GM10847 (cell line): Measurements from ENCODE around the gene RANGRF.

Source experiments
- POLR2A ChIP-seq: IDR thresholded peaks from 2 replicates; pipeline ENCODE4 v1.6.1; 2011; ENCODE audit not compliant: insufficient read length; ENCODE audit errors: extremely low read depth

Gene RANGRF

GRCh38 chr17:8288336-8289102 is at the start of gene RANGRF:
RANGRF (plus strand) TSS chr17:8288670; CDS start chr17:8288789, 119 bp downstream.
- TF ChIP-seq POLR2A, result peak; percentile 74

GRCh38 chr17:8243827-8244226 is 44.6 kb upstream of the RANGRF start:
- no peak for TF ChIP-seq POLR2A

GRCh38 chr17:8244768-8245167 is 43.7 kb upstream of the RANGRF start:
- TF ChIP-seq POLR2A, result no peak

GRCh38 chr17:8248751-8249607 is 39.5 kb upstream of the RANGRF start, which contains the start of gene PFAS:
PFAS (plus strand) TSS chr17:8249289; CDS start chr17:8253938, 4,649 bp downstream.
- peak; percentile 43 for TF ChIP-seq POLR2A

GRCh38 chr17:8249621-8250500 is 38.6 kb upstream of the RANGRF start:
- TF ChIP-seq POLR2A, result no peak

GRCh38 chr17:8253801-8254200 is 34.7 kb upstream of the RANGRF start:
- TF ChIP-seq POLR2A, result no peak

- no peak for TF ChIP-seq POLR2A
Observed at GRCh38 chr17:8254881-8255280, 33.6 kb upstream of the RANGRF start.

GRCh38 chr17:8255499-8255898 is 33.0 kb upstream of the RANGRF start:
- TF ChIP-seq POLR2A, result no peak

GRCh38 chr17:8256291-8256690 is 32.2 kb upstream of the RANGRF start:
- TF ChIP-seq POLR2A, result no peak

- no peak for TF ChIP-seq POLR2A
Observed at GRCh38 chr17:8256691-8257090, 31.8 kb upstream of the RANGRF start.

GRCh38 chr17:8257801-8258200 is 30.7 kb upstream of the RANGRF start:
- TF ChIP-seq POLR2A, result no peak

GRCh38 chr17:8264320-8264719 is 24.1 kb upstream of the RANGRF start:
- TF ChIP-seq POLR2A, result no peak

GRCh38 chr17:8264836-8265542 is 23.5 kb upstream of the RANGRF start:
- TF ChIP-seq POLR2A, result no peak

GRCh38 chr17:8266648-8267479 is 21.6 kb upstream of the RANGRF start:
- no peak for TF ChIP-seq POLR2A
